K562 (cell line): ENCODE data around the gene UGT1A9. TPM values are rescaled to one million over a fixed set of nuclear protein-coding genes. Genes with fewer than 3 reads are reported as not detected.

Experiments
- BHLHE40 ChIP-seq: IDR thresholded peaks from 2 replicates; pipeline ENCODE4 v1.6.1; 2011; ENCODE audit warnings: low read length, improper control_type of control experiment
- BRF1 ChIP-seq: IDR thresholded peaks from 3 replicates; pipeline ENCODE4 v1.6.1; 2011; ENCODE audit warnings: borderline replicate concordance, mild to moderate bottlenecking; ENCODE audit not compliant: insufficient read length; ENCODE audit errors: extremely low read depth
- CBX3 ChIP-seq, 2 experiments: IDR thresholded peaks; 1 replicate in 1 of 2; 2 replicates in 1 of 2; pipeline ENCODE4 v1.6.1; 2012; ENCODE audit warnings: inconsistent platforms in 2 of 2, low read length in 2 of 2, borderline replicate concordance in 1 of 2, control low read depth in 1 of 2
- MAFK ChIP-seq: IDR thresholded peaks from 2 replicates; pipeline ENCODE4 v1.6.1; 2011; ENCODE audit warnings: low read length, improper control_type of control experiment
- MGA ChIP-seq: fragments of 450-650 bp; IDR thresholded peaks from 2 replicates; pipeline ENCODE4 v1.6.1; 2016; ENCODE audit warnings: mild to moderate bottlenecking, moderate library complexity
- NCOA6 ChIP-seq: fragments of 450-650 bp; IDR thresholded peaks from 2 replicates; pipeline ENCODE4 v1.6.1; 2017; ENCODE audit warnings: mild to moderate bottlenecking
- SRSF9 ChIP-seq: fragments of 200-400 bp; formaldehyde crosslinking; IDR thresholded peaks from 2 replicates; pipeline ENCODE4 v1.6.1; 2017; ENCODE audit warnings: low read depth, low read length, borderline replicate concordance
- TEAD2 ChIP-seq: fragments of 450-650 bp; IDR thresholded peaks from 2 replicates; pipeline ENCODE4 v1.6.1; 2016; ENCODE audit warnings: missing genetic modification characterization, control low read depth, missing compliant biosample characterization
- ZNF124 ChIP-seq: sonication (generic); formaldehyde crosslinking; IDR thresholded peaks from 2 replicates; pipeline ENCODE4 v1.8.1; 2022; ENCODE audit warnings: missing genetic modification reagents
- ZNF316 ChIP-seq: fragments of 450-650 bp; IDR thresholded peaks from 2 replicates; pipeline ENCODE4 v1.6.1; 2016
- polyA plus RNA-seq, 8 experiments: library from polyadenylated mRNA; depleted of rRNA in 4 of 8; stranded (reverse) in 5 of 8; unstranded in 3 of 8; fragments of >200 nt; fragmentation: Nextera tagmentation in 2 of 8; fragmentation: Illumina TruSeq in 1 of 8; extraction: Ambion mirVana in 2 of 8; extraction: Trizol in 1 of 8; gene quantifications; 2 replicates each; pipeline versions ENCODE4 v1.2.1 to v1.2.3, GENCODE V29; 2011 to 2014; ENCODE audit warnings: inconsistent platforms in 1 of 8, missing spikeins in 1 of 8
- total RNA-seq, 7 experiments: library from RNA; depleted of rRNA in 6 of 7; stranded (reverse); fragments of >200 nt in 6 of 7; fragmentation: Illumina TruSeq in 2 of 7; extraction: Trizol in 2 of 7; gene quantifications; 2 replicates each; pipeline versions ENCODE4 v1.2.1 to v1.2.3, GENCODE V29; 2011 to 2021; ENCODE audit warnings: low replicate concordance in 1 of 7

UGT1A9 gene
- total and polyA plus RNA-seq, 9 of the 15 experiments (the other 6 are each of a cell fraction or from before 2014, with no cell fraction given), result 0.09 TPM; not detected in 8

- no peak for TF ChIP-seq MGA
- TF ChIP-seq MAFK, result no peak
- no peak for TF ChIP-seq BHLHE40
- TF ChIP-seq SRSF9, result no peak
- no peak for TF ChIP-seq BRF1
- TF ChIP-seq ZNF316, result no peak
- no peak for TF ChIP-seq NCOA6
- TF ChIP-seq CBX3 (IDR thresholded peaks at IDR 0.05; ENCODE audit: borderline replicate concordance in 1 of 2, low read length in 2 of 2), result no peak
- no peak for TF ChIP-seq ZNF124 (CRISPR knock-in tag)
- TF ChIP-seq TEAD2 (tag), result no peak
These were observed 28.6 kb upstream of the UGT1A9 start (continued) for GRCh38 chr2:233643128-233643527.
